Gastrocnemius medialis (tissue), 4 donors: ENCODE measurements around the gene NOXO1.

ENCODE experiments used
- CTCF ChIP-seq, 5 experiments: fragments of 450-650 bp in 3 of 5; fragments of 200-600 bp in 2 of 5; sonication (generic) in 2 of 5; IDR thresholded peaks in 4 of 5; conservative IDR thresholded peaks in 1 of 5; 1 replicate in 4 of 5; 2 replicates in 1 of 5; pipeline ENCODE4 v1.5.1; 2016 to 2019; ENCODE audit warnings: antibody characterized with exemption in 5 of 5, mild to moderate bottlenecking in 3 of 5, moderate library complexity in 3 of 5
- POLR2A ChIP-seq, 2 donors: fragments of 450-650 bp; IDR thresholded peaks; one replicate each; pipeline ENCODE4 v1.6.1; 2017; ENCODE audit warnings: antibody characterized with exemption in 2 of 2, mild to moderate bottlenecking in 2 of 2, moderate library complexity in 2 of 2

GRCh38 chr16:1973461-1974156 lies 7.7 kb downstream of the NOXO1 start:
- TF ChIP-seq CTCF (IDR thresholded peaks at IDR 0.05 in 4 of 5, conservative IDR thresholded peaks at IDR 0.05 in 1 of 5) (no peak), POLR2A (IDR thresholded peaks at IDR 0.05) (no peak)
